GM18507 (cell line): ENCODE data around the gene SLC39A6.
"Not testable (repeated sequence)": the region's sequence is repeated elsewhere in the genome, so short reads cannot be mapped to it uniquely, and the experiment has no call there.

Source experiments
- DNase-seq: peaks from one replicate; pipeline ENCODE4 v3.0.0; 2011; ENCODE audit warnings: low read depth; ENCODE audit not compliant: insufficient read length; ENCODE audit errors: extremely low spot score
- FAIRE-seq: peaks from 2 replicates; lab custom pipeline; 2011; peaks lifted over from hg19 to GRCh38; lab: Jason Lieb, UNC

SLC39A6 gene, protein sequence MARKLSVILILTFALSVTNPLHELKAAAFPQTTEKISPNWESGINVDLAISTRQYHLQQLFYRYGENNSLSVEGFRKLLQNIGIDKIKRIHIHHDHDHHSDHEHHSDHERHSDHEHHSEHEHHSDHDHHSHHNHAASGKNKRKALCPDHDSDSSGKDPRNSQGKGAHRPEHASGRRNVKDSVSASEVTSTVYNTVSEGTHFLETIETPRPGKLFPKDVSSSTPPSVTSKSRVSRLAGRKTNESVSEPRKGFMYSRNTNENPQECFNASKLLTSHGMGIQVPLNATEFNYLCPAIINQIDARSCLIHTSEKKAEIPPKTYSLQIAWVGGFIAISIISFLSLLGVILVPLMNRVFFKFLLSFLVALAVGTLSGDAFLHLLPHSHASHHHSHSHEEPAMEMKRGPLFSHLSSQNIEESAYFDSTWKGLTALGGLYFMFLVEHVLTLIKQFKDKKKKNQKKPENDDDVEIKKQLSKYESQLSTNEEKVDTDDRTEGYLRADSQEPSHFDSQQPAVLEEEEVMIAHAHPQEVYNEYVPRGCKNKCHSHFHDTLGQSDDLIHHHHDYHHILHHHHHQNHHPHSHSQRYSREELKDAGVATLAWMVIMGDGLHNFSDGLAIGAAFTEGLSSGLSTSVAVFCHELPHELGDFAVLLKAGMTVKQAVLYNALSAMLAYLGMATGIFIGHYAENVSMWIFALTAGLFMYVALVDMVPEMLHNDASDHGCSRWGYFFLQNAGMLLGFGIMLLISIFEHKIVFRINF

GRCh38 chr18:36129300-36130038, at the start of gene SLC39A6, which contains the start of gene ELP2:
Gene SLC39A6, minus strand, starts transcription at chr18:36129340. Its CDS starts 2,333 bp downstream, at chr18:36127007.
Gene ELP2, plus strand, starts transcription at chr18:36129899. Its CDS starts 35 bp downstream, at chr18:36129934.
- peak; percentile 87 for FAIRE-seq
- peak; percentile 96 for DNase-seq

DNA sequence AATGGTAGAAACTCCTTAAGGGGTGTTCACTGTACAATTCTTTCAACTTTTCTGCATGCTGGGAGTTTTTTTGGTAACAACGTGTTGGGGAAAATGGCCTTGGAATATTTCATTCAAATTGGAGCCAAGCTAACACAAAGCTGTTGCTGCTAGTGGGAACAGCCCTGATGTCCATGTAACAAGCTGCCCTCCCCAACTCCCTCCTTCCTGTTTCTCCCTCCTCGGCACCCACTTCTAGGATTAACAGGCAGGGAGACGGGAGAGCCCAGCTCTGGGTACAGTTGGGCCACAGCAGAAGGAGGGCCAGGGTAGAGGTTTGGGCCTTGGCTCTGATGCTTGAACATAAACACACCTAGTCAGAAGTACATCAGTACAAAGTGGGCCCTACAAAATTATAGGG, 48.8 kb upstream of the SLC39A6 start:
- FAIRE-seq (no peak), DNase-seq (no peak)

DNA sequence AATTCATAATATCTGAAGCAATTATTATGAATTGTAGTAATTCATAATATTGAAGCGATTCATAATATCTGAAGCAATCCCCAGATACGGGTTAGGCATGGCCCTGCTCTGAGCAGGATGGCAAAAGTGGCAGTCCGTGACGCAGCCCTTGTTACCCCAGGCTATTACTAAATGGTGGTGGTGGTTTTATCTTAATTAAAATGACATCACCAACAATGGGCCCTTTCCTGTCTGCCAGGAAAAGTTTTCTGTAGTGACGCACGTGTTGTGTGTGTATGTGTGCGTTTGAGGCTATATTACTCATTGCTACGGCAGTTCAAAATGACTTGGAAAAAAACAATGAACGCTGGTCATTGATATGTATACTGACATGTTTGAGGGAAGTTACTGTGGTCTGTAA, 47.6 kb upstream of the SLC39A6 start:
- DNase-seq (no peak), FAIRE-seq (no peak)

DNA sequence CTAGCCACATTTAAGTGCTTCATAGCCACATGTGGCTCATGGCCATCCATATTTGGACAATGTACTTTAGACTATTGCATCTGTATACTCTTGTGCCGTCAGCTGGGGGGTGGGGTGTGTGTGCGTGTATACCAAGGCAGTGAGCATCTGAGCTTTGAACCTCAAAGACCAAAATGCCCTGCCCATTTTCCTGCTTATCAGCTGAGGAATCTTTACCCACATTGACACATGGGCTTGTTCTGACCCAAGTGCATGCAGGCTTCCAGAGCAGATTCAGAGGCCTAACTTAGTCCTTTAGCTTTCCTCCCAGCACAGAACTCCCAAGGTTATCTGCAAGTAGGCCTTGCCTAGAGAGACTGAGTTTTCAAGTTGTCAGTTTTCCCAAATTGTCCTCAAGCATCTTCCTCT, 47.0 kb upstream of the SLC39A6 start:
- DNase-seq (no peak), FAIRE-seq (no peak)

DNA sequence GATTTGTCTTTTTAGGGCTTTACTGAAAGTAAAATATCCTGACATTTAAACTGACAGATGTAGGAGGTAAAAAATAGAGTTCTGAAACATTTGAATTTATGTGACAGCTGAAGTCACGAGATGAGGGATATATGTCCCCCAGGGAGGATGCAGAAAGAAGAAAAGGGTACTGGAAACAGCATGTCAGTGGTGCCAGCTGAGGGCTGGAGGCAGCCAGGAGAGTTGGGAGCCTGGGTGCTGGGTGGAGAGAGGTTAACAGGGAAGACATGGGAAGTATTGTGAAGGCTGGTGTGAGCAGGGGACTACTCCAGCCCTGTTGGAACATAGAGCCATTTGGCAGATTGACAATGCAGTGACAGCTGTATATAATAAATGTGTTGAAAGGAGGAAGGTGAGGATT, 46.3 kb upstream of the SLC39A6 start:
- DNase-seq (no peak), FAIRE-seq (no peak)

GRCh38 chr18:36169938-36170337, 40.8 kb upstream of the SLC39A6 start:
- FAIRE-seq = no peak
- no peak for DNase-seq

DNA sequence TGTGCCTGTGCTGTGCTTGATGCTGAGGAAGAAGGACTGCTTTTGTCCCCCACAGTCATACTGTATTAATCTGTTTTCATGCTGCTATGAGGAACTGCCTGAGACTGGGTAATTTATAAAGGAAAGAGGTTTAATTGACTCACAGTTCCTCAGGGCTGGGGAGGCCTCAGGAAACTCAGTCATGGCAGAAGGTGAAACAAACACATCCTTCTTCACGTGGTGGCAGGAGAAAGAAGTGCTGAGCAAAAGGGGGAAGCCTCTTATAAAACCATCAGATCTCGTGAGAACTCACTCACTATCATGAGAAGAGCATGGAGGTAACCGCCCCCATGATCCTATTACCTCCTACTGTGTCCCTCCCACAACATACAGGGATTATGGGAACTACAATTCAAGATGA, 39.2 kb upstream of the SLC39A6 start:
- FAIRE-seq, DNase-seq: not testable (repeated sequence)

- DNase-seq (no peak), FAIRE-seq (no peak)
Measured at GRCh38 chr18:36167692-36168218, 38.6 kb upstream of the SLC39A6 start.

GRCh38 chr18:36162981-36163380, 33.8 kb upstream of the SLC39A6 start:
- FAIRE-seq (no peak), DNase-seq (no peak)

GRCh38 chr18:36160959-36161371, 31.8 kb upstream of the SLC39A6 start:
- DNase-seq = no peak

DNA sequence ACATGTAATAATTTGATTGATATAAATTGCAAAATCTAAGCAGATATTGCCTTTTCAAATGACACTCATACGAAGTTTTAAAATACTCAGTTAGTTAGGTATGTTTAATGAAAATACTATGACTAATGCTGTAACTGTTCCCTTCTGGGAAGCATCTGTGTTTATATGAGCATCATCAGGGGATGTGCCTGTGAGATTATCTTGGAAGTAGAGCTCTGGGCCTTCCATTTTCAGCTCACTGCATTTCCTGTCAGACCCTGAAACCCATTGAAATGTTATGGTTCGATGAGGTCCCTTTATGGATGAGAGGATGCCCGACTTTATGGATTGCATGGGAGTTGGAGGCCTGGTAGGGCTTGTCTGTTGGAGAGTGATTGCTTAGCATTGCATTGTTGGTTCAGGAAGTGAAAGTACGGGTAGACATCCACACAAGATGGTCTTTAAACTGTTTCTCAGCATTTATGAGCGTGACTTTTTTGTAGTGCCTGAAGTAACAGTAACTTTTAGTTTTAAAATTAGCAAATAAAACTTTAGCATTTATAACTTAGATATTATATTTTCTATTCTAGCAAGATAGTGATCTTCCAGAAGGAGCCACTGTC, 29.2 kb upstream of the SLC39A6 start:
- FAIRE-seq = no peak

More at GRCh38 chr18:36160959-36161371, 31.8 kb upstream of the SLC39A6 start:
- FAIRE-seq = no peak

GRCh38 chr18:36157441-36157840, 28.3 kb upstream of the SLC39A6 start:
- no peak for FAIRE-seq
- DNase-seq = no peak

More for the DNA sequence above, 29.2 kb upstream of the SLC39A6 start:
- DNase-seq = no peak

DNA sequence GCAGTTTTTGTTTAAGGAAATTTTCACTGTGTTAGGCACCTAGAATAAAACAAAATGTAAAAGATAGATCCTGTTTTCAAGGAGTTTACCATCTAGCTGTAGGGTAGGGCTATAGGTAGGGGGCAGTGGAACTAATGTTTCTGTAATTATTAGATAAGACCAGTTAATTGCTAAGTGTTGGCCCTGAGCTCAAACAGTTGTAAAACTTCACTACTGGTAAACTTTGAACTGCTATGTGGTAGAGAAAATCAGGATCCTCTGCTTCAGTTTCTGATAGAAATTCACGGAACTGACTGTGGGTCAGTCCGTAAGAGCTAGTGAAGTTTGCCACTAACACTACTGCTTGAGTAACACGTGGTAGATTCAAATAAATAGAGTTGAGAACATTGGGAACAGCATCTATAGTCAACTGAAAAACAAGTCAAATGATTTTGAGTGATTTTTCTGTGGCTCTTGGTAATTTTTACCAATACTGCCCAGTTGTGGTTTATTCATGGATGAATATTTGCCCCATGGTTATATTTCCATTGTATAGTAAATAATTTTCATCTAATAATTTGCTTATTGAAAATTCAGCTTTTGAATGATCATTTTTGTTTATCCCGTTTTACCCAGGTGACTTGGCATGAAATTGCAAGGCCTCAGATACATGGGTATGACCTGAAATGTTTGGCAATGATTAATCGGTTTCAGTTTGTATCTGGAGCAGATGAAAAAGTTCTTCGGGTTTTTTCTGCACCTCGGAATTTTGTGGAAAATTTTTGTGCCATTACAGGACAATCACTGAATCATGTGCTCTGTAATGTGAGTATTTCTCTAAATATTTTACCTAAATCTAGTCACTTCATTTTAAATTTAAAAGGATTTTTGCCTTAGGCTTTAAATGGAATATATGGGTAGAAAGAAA, 27.0 kb upstream of the SLC39A6 start:
- no peak for DNase-seq
- no peak for FAIRE-seq

DNA sequence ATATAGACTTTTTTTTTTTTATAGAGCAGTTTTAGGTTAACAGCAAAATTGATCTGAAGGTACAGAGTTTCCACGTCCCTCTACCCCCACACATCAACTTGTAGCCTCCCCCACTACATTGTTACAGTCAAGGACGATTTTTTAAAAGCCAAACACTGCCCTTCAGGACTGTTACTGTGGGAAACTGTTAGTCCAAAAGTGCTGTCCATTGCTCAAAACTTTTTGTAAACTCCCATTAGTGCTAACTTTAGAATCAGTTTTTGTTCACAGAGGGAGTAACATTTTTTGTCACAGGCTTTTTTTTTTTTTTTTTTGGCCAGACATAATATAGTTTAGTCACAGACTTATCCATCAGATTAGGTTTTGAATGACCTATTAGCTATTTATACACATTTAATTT, 24.6 kb upstream of the SLC39A6 start:
- no peak for FAIRE-seq
- DNase-seq = no peak

DNA sequence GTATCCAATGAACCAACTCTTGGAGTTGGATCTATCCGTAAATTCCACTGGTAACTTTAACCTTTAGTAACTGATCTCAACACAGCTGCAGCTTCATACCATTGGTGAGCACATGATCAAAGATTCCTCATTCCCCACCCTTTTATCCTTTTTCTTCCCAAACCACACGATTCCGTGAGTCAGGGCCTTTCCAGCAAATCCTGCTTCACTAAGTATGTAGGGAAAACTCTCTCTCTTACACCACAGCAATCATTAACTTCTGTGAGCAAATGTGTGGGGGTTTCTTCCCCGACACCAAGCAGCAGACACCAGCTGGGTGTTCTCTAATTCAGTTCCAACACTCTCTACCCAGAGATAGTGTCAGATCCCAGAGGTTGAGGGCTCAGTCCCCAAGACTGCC, 24.1 kb upstream of the SLC39A6 start:
- DNase-seq (no peak), FAIRE-seq (no peak)

GRCh38 chr18:36152781-36153180, 23.6 kb upstream of the SLC39A6 start:
- no peak for FAIRE-seq
- DNase-seq = no peak

DNA sequence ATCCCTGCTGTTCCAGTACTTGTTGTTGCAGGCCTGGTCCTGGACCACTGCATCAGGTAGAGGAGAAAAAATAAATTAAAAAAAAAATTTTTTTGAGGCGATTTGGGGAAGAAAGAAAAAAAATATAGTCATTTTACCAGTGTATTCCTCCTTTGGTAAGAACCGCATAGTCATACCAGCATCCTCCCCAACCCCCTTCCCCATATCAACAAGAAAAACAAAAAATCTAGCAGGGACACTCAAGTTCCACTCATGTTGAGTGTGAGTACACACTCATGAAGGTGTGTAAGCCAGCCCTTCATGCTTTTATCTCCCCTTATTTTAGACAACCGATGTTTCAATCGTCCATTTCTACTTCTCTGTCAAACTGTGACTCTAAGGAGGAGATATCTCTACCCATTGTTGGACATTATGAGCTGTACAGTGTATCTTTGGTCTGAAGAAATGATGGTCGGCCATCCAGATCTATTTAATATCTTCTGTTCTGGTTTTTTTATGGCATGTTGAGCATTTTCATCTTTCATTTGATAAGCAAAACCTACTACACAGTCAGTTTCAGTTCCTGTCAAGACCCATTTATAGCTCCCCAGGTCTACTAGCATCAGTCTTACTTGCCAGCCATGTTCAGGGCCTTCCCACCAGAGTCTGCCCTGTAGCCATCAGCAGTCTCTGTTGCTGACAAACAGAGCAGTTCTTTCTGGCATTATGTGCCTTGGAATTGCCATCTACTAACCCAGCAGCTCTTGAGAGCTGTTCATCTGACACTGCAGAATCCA, 20.6 kb upstream of the SLC39A6 start:
- peak; percentile 74 for FAIRE-seq
- no peak for DNase-seq

DNA sequence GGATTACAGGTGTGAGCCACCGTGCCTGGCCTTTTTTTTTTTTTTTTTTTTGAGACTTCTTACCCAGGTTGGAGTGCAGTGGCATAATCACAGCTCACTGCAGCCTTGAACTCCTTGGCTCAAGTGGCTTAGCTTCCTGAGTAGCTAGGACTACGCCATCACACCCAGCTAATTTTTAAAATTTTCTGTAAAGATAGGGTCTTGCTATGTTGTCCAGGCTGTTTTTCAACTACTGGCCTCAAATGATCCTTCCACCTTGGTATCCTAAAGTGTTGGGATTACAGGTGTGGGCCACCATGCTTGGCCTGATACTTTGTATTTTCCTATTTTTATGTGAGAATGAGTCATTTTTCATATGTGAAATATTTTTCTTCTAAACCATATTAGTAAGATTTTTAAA, 14.3 kb upstream of the SLC39A6 start:
- no peak for DNase-seq
- no peak for FAIRE-seq
